ENCODE measurements around the gene VEGFA.

- TF ChIP-seq POLR2A (IDR thresholded peaks at IDR 0.05), result no peak
- TF ChIP-seq, protein P1, sequence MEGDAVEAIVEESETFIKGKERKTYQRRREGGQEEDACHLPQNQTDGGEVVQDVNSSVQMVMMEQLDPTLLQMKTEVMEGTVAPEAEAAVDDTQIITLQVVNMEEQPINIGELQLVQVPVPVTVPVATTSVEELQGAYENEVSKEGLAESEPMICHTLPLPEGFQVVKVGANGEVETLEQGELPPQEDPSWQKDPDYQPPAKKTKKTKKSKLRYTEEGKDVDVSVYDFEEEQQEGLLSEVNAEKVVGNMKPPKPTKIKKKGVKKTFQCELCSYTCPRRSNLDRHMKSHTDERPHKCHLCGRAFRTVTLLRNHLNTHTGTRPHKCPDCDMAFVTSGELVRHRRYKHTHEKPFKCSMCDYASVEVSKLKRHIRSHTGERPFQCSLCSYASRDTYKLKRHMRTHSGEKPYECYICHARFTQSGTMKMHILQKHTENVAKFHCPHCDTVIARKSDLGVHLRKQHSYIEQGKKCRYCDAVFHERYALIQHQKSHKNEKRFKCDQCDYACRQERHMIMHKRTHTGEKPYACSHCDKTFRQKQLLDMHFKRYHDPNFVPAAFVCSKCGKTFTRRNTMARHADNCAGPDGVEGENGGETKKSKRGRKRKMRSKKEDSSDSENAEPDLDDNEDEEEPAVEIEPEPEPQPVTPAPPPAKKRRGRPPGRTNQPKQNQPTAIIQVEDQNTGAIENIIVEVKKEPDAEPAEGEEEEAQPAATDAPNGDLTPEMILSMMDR (IDR thresholded peaks at IDR 0.05), result peak in 2 of 3 donors; percentile 9 to 19
- TF ChIP-seq EP300 (IDR thresholded peaks at IDR 0.05), result no peak
Measured at GRCh38 chr6:43723737-43724295, 46.2 kb upstream of the VEGFA start.
